MM.1S (cell line): Measurements from ENCODE around the gene TJP2.
"Not testable (repeated sequence)": the region's sequence is repeated elsewhere in the genome, so short reads cannot be mapped to it uniquely, and the experiment has no call there.

ENCODE experiments used
- DNase-seq: peaks from one replicate; pipeline ENCODE4 v3.0.0-alpha.2; 2015
- H2AFZ ChIP-seq: fragments of 300-600 bp; sonication (generic); 2 replicates; pipeline ENCODE4 v1.6.0; 2016; ENCODE audit warnings: antibody characterized with exemption, low read length
- H3F3A ChIP-seq: fragments of 300-600 bp; sonication (generic); 2 replicates; pipeline ENCODE4 v1.6.1; 2016; ENCODE audit warnings: mild to moderate bottlenecking, antibody characterized with exemption, low read length, moderate library complexity, mixed read lengths; ENCODE audit not compliant: insufficient read depth
- H3K27ac ChIP-seq: fragments of 300-600 bp; sonication (generic); 2 replicates; pipeline ENCODE4 v1.5.1; 2016; ENCODE audit warnings: mild to moderate bottlenecking, low read length
- H3K27me3 ChIP-seq: fragments of 300-600 bp; sonication (generic); replicated peaks from 2 replicates; pipeline ENCODE4 v1.6.0; 2016; ENCODE audit warnings: low read length; ENCODE audit not compliant: insufficient read depth
- H3K36me3 ChIP-seq: fragments of 300-600 bp; sonication (generic); replicated peaks from 2 replicates; pipeline ENCODE4 v1.6.1; 2016; ENCODE audit warnings: mild to moderate bottlenecking, low read length, mixed read lengths; ENCODE audit not compliant: insufficient read depth
- H3K4me1 ChIP-seq: fragments of 300-600 bp; sonication (generic); 2 replicates; pipeline ENCODE4 v1.6.1; 2016; ENCODE audit warnings: low read length, mixed read lengths
- H3K4me2 ChIP-seq: fragments of 300-600 bp; sonication (generic); 2 replicates; pipeline ENCODE4 v1.6.0; 2016; ENCODE audit warnings: low read depth, low read length
- H3K4me3 ChIP-seq: fragments of 300-600 bp; sonication (generic); 2 replicates; pipeline ENCODE4 v1.5.1; 2016; ENCODE audit warnings: low read length, mixed read lengths
- H3K79me2 ChIP-seq: fragments of 300-600 bp; sonication (generic); 2 replicates; pipeline ENCODE4 v1.6.1; 2016; ENCODE audit warnings: mixed run types, low read length, mixed read lengths
- H3K9ac ChIP-seq: fragments of 300-600 bp; sonication (generic); 2 replicates; pipeline ENCODE4 v1.6.1; 2016; ENCODE audit warnings: low read length, mixed read lengths
- H3K9me2 ChIP-seq: fragments of 300-600 bp; sonication (generic); replicated peaks from 2 replicates; pipeline ENCODE4 v1.6.1; 2016; ENCODE audit warnings: mild to moderate bottlenecking, low read length, mixed read lengths; ENCODE audit not compliant: insufficient read depth
- H3K9me3 ChIP-seq: fragments of 300-600 bp; sonication (generic); replicated peaks from 2 replicates; pipeline ENCODE4 v1.6.1; 2016; ENCODE audit warnings: mild to moderate bottlenecking, low read length, mixed read lengths; ENCODE audit not compliant: insufficient read depth
- H4K20me1 ChIP-seq: fragments of 300-600 bp; sonication (generic); 2 replicates; pipeline ENCODE4 v1.6.1; 2016; ENCODE audit warnings: mild to moderate bottlenecking, low read length, moderate library complexity, mixed read lengths; ENCODE audit not compliant: insufficient read depth
- EZH2 ChIP-seq: fragments of 300-600 bp; sonication (generic); optimal IDR thresholded peaks from 2 replicates; pipeline ENCODE3; 2017; ENCODE audit warnings: low read depth, mild to moderate bottlenecking, antibody characterized with exemption, low read length, mixed read lengths
- EZH2phosphoT487 ChIP-seq: fragments of 300-600 bp; sonication (generic); IDR thresholded peaks from 2 replicates; pipeline ENCODE4 v1.6.1; 2018; ENCODE audit warnings: antibody characterized with exemption, low read length
- TF ChIP-seq, protein P1 (sequence below): fragments of 300-600 bp; sonication (generic); IDR thresholded peaks from 2 replicates; pipeline ENCODE4 v1.5.1; 2016; ENCODE audit warnings: antibody characterized with exemption, low read length, mixed read lengths

The TJP2 gene

DNA sequence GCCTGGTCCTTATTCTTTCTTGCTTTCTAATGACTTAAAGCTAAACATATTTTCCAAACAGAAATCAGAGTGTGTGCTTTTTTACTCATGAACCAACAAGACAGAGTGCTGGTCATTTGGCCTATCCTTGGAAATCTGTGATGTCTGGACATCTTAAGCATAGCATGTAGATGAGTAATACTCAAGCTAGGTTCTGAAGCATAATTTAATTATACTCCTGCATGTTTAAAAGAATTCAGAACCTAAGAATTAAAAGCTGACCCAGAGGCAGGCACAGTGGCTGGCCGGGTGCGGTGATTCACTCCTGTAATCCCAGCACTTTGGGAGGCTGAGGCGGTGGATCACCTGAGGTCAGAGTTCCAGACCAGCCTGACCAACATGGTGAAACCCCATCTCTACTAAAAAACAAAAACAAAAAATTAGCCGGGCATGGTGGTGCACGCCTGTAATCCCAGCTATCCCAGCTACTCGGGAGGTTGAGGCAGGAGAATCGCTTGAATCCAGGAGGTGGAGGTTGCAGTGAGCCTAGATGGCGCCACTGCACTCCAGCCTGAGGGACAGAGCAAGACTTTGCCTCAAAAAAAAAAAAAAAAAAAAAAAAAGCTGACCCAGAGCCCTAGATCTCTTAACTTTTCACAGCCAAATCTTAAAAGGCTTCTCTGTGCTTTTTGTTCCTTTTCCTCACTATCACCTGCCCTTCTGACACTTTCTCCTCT is 16.2 kb upstream of the TJP2 start:
- Histone ChIP-seq H3K4me2 (no peak overlapping the region), H3K4me1 (no peaks in the 10 kb centered on the region), H3K79me2 (no peaks in the 10 kb centered on the region), H3K36me3 (no peaks in the 10 kb centered on the region), H4K20me1 (no peaks in the 10 kb centered on the region), H3K27me3 (no peaks in the 10 kb centered on the region), H3K27ac (no peak overlapping the region), H2AFZ (no peak overlapping the region), H3K9ac (no peak overlapping the region), H3K9me3 (no peaks in the 10 kb centered on the region), H3K9me2 (no peaks in the 10 kb centered on the region), H3K4me3 (no peak overlapping the region), H3F3A (no peaks in the 10 kb centered on the region)
- TF ChIP-seq EZH2phosphoT487: no peak
- TF ChIP-seq, protein P1, sequence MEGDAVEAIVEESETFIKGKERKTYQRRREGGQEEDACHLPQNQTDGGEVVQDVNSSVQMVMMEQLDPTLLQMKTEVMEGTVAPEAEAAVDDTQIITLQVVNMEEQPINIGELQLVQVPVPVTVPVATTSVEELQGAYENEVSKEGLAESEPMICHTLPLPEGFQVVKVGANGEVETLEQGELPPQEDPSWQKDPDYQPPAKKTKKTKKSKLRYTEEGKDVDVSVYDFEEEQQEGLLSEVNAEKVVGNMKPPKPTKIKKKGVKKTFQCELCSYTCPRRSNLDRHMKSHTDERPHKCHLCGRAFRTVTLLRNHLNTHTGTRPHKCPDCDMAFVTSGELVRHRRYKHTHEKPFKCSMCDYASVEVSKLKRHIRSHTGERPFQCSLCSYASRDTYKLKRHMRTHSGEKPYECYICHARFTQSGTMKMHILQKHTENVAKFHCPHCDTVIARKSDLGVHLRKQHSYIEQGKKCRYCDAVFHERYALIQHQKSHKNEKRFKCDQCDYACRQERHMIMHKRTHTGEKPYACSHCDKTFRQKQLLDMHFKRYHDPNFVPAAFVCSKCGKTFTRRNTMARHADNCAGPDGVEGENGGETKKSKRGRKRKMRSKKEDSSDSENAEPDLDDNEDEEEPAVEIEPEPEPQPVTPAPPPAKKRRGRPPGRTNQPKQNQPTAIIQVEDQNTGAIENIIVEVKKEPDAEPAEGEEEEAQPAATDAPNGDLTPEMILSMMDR: peak; percentile 18
- no peak for TF ChIP-seq EZH2
- no peak for DNase-seq

DNA sequence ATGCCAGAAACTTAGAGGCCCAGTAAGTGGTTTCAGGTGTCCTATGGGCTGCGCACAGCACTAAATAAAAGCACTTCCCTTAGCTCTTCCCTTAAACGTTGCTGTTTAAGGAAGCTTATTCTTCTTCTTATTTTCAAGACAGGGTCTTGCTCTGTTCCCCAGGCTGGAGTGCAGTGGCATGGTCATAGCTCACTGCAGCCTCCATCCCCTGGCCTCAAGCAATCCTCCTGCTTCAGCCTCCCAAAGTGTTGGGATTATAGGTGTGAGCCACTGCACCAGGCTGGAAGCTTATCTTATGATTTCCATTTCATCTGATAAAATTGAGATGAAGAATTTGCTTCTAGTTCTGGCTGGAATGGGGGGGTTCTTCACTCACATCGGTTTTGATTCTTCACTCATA is 15.6 kb upstream of the TJP2 start:
- TF ChIP-seq, protein P1: no peak
- no peak for TF ChIP-seq EZH2phosphoT487
- TF ChIP-seq EZH2: no peak
- Histone ChIP-seq H3F3A (no peaks in the 10 kb centered on the region), H3K4me2 (no peak overlapping the region), H3K27me3 (no peaks in the 10 kb centered on the region), H3K9ac (no peak overlapping the region), H3K9me2 (no peaks in the 10 kb centered on the region), H3K79me2 (no peaks in the 10 kb centered on the region), H3K9me3 (no peaks in the 10 kb centered on the region), H3K4me3 (no peak overlapping the region), H2AFZ (no peak overlapping the region), H4K20me1 (no peaks in the 10 kb centered on the region), H3K4me1 (no peaks in the 10 kb centered on the region), H3K36me3 (no peaks in the 10 kb centered on the region), H3K27ac (no peak overlapping the region)
- no peak for DNase-seq

DNA sequence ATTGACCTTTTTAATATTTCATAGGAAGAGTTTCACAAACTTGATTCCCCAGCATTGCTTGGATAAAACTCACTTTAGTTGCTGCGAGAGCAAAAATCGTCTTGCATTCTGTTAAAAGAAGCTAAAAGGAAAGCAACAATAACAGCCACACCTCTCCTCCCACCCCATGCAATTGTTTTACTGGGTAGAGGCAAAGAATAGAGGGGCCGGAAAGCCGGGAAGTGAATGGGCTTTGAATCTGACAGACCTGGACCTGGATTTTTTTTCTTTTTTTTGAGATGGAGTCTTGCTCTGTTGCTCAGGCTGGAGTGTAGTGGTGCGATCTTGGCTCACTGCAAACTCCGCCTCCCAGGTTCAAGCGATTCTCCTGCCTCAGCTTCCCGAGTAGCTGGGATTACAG is 9.5 kb upstream of the TJP2 start:
- not testable (repeated sequence) for H3K27me3 ChIP-seq, H3K9ac ChIP-seq, H3K27ac ChIP-seq, H3K79me2 ChIP-seq, H3F3A ChIP-seq, H3K4me2 ChIP-seq, DNase-seq, H2AFZ ChIP-seq, H3K4me3 ChIP-seq, H3K36me3 ChIP-seq, H3K4me1 ChIP-seq, H4K20me1 ChIP-seq, H3K9me3 ChIP-seq, H3K9me2 ChIP-seq

DNA sequence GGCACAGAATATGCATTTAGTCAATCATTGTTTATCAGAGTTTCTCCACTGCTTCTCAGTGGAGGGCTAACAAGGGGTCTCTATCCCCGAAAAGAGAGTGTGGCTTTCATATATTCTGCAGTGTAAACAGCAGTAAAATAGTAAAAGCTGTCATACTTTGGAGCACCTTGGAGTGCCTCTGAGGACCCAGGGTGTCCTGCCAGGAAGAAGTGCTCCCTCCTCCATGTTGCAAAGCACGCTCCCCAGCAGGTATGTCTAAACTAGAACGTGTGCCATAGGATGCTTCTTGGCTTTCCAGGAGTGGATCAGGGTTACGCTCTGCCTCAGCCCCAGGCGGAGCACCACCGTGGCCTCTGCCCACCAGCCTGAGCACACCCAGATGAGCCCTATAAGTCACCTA is 8.5 kb upstream of the TJP2 start:
- no peak for TF ChIP-seq EZH2phosphoT487
- Histone ChIP-seq H4K20me1 (no peaks in the 10 kb centered on the region), H3F3A (peaks cover 8% of the 10 kb centered on the region; the same call in 1 of the 2 replicates), H3K4me1 (no peaks in the 10 kb centered on the region), H3K9me3 (no peaks in the 10 kb centered on the region), H3K4me3 (no peak overlapping the region), H3K79me2 (no peaks in the 10 kb centered on the region), H3K9ac (no peak overlapping the region), H3K27me3 (no peaks in the 10 kb centered on the region), H2AFZ (no peak overlapping the region), H3K27ac (no peak overlapping the region), H3K9me2 (no peaks in the 10 kb centered on the region), H3K4me2 (no peak overlapping the region), H3K36me3 (no peaks in the 10 kb centered on the region)
- no peak for DNase-seq
